Tibial nerve (tissue), 4 donors: ENCODE data around the gene RNU6-7.

ENCODE experiments used
- EP300 ChIP-seq, 2 donors: sonication (generic); formaldehyde crosslinking; IDR thresholded peaks; one replicate each; pipeline ENCODE4 v1.6.1; 2017; ENCODE audit warnings: antibody characterized with exemption in 2 of 2, mild to moderate bottlenecking in 1 of 2
- POLR2A ChIP-seq, 2 donors: fragments of 450-650 bp; IDR thresholded peaks; one replicate each; pipeline ENCODE4 v1.6.1; 2017; ENCODE audit warnings: antibody characterized with exemption in 2 of 2, mild to moderate bottlenecking in 2 of 2, moderate library complexity in 2 of 2
- TF ChIP-seq, protein P1 (sequence below), 5 experiments: fragments of 200-600 bp in 3 of 5; fragments of 450-650 bp in 2 of 5; sonication (generic) in 3 of 5; IDR thresholded peaks; one replicate each; pipeline ENCODE4 v1.5.1; 2016 to 2019; ENCODE audit warnings: antibody characterized with exemption in 5 of 5, mild to moderate bottlenecking in 3 of 5, moderate library complexity in 2 of 5

DNA sequence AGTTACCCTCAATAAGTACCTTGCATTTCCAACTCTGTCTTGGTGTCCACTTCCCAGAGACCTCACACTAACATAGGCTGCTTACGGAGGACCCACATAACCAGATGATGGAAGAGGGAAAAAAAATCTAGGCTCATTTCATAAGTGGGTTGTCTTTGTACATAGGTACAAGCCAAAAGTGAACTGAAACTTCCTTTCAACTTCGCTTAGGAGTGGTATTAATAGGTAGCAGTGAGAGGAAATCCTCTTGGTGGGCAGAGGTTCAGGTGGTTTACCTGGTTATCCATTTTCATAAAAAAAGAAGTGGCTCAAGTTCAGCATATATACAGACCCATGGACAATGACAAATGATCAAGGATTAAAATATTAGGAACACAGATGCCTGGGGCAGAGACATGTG lies 35.8 kb upstream of the RNU6-7 start:
- TF ChIP-seq, protein P1, sequence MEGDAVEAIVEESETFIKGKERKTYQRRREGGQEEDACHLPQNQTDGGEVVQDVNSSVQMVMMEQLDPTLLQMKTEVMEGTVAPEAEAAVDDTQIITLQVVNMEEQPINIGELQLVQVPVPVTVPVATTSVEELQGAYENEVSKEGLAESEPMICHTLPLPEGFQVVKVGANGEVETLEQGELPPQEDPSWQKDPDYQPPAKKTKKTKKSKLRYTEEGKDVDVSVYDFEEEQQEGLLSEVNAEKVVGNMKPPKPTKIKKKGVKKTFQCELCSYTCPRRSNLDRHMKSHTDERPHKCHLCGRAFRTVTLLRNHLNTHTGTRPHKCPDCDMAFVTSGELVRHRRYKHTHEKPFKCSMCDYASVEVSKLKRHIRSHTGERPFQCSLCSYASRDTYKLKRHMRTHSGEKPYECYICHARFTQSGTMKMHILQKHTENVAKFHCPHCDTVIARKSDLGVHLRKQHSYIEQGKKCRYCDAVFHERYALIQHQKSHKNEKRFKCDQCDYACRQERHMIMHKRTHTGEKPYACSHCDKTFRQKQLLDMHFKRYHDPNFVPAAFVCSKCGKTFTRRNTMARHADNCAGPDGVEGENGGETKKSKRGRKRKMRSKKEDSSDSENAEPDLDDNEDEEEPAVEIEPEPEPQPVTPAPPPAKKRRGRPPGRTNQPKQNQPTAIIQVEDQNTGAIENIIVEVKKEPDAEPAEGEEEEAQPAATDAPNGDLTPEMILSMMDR (IDR thresholded peaks at IDR 0.05) = no peak
- no peak for TF ChIP-seq POLR2A (IDR thresholded peaks at IDR 0.05)
- no peak for TF ChIP-seq EP300 (IDR thresholded peaks at IDR 0.05)
